CD1c-positive myeloid dendritic cell (primary cell): ENCODE data around the gene DUSP21.
"Not testable (repeated sequence)": the region's sequence is repeated elsewhere in the genome, so short reads cannot be mapped to it uniquely, and the experiment has no call there.

Experiments
- DNase-seq: peaks from one replicate; pipeline ENCODE4 v3.0.0-alpha.2; 2016; ENCODE audit errors: extremely low spot score

DUSP21 gene

GRCh38 chrX:44876086-44876485 is 32.3 kb downstream of the DUSP21 start:
- DNase-seq, result no peak

DNA sequence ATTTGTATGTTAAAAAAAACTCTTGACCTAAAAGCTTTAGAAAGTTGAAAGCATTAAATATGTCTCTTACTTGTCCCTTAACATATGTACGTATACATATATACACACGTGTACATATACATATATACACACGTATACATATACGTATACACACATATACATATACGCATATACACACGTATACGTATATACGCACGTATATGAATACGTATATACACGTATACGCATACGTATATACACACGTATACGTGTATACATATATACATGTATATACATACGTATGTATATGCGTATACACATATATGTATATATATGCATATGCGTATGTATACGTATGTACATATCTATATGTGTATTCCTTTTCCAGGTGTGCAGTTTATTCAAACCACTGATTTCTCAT is 32.9 kb downstream of the DUSP21 start:
- no peak for DNase-seq

GRCh38 chrX:44878780-44879179 is 35.0 kb downstream of the DUSP21 start:
- DNase-seq, result no peak

- no peak for DNase-seq
Measured at GRCh38 chrX:44881549-44881948, 37.7 kb downstream of the DUSP21 start.

DNA sequence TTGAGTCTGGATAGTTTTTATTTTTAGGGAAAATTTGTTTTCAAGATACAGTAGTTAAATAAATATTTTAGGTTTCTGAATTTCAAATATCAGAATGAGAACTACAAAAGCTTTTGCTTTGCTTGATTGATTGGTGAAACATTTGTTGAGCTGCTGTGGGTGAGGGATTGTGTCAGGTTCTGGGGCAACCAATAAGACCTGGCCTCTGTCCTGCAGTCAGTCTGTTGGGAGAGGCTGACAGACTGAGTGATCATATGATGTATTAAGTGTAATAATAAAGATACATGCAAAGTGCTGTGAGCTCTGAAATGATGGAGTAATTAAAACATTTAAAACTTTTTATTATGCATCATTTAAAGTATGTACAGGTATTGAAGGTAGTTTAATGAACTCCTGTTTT is 38.8 kb downstream of the DUSP21 start:
- no peak for DNase-seq

DNA sequence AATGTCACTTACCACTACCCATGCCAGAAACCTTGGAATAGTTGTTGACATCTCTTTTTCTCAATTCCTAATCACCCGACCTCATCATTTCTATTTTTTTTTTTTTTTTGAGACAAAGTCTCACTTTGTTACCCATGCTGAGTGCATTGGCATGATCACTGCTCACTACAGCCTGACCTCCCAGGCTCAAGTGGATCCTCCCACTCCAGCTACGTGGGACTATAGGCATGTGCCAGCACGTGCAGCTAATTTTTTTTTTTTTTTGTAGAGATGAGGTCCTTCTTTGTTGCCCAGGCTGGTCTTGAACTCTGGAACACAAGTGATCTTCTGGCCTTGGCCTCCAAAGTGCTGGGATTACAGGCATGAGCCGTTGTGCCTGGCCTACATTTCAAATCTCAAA is 41.1 kb downstream of the DUSP21 start:
- DNase-seq, result no peak

DNA sequence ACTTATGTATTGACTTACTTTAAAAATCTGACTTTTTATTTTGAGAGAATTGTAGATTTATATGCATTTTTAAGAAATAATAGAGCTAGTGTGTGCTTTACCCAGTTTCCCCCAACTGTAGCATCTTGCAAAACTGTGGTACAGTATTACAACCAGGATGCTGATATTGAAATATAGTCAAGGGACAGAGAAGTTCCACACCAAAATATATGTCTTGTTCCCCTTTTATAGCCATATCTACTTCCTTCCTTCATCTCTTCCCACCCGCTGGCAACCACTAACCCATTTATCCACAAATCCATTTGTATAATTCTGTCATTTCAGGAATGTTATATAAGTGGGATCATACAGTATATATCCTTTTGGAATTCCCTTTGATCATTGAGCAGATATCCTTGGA is 46.0 kb downstream of the DUSP21 start:
- DNase-seq, result peak; percentile 40

DNA sequence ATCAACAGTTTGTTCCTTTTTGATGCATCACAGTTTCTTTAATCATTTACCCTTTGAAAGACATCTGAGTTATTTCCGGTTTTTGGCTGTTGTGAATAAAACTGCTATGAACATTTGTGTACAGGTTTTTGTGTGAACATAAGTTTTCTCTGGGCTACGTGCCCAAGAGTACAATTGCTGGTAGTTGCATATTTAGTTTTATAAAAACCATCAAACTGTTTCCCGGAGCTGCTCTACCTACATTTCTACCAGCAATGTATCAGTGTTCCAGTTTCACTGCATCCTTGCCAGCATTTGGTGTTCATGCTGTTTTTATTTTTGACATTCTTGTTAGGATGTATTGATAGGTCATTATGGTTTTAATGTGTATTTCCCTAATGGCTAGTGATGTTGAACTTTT is 46.4 kb downstream of the DUSP21 start:
- no peak for DNase-seq

DNA sequence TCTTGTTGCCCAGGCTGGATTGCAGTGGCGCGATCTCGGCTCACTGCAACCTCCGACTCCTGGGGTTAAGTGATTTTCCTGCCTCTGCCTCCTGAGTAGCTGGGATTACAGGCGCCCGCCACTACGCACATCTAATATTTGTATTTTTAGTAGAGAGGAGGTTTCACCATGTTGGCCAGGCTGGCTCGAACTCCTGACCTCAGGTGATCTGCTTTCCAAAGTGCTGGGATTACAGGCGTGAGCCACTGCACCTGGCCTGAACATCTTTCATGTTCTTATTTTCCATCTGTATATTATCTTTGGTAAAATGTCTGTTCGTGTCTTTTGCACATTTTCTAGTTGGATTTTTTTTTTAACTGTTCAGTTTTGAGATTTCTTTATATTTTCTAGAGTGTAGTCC is 46.9 kb downstream of the DUSP21 start:
- DNase-seq, result not testable (repeated sequence)

- DNase-seq, result no peak
Measured at GRCh38 chrX:44891642-44892041, 47.8 kb downstream of the DUSP21 start.
